Muscle layer of duodenum (tissue), 2 donors: ENCODE results near the gene GPR156.

ENCODE experiments used
- H3K27ac ChIP-seq: one replicate; pipeline ENCODE4 v1.7.0; 2013; ENCODE audit warnings: mild to moderate bottlenecking, low read length
- H3K27me3 ChIP-seq: one replicate; pipeline ENCODE4 v1.7.0; 2013; ENCODE audit warnings: low read depth, mild to moderate bottlenecking, control low read depth, low read length
- H3K36me3 ChIP-seq, 2 donors: one replicate each; pipeline ENCODE4 v1.7.0; 2013; ENCODE audit warnings: low read length in 2 of 2, control low read depth in 1 of 2, mild to moderate bottlenecking in 1 of 2; ENCODE audit not compliant: insufficient read depth in 2 of 2, control insufficient read depth in 1 of 2
- H3K4me1 ChIP-seq, 2 donors: one replicate each; pipeline ENCODE4 v1.7.0; 2013; ENCODE audit warnings: low read length in 2 of 2, mild to moderate bottlenecking in 2 of 2, control low read depth in 1 of 2, moderate library complexity in 1 of 2; ENCODE audit not compliant: insufficient read depth in 2 of 2, control insufficient read depth in 1 of 2
- H3K4me3 ChIP-seq, 2 donors: one replicate each; pipeline ENCODE4 v1.7.0; 2013; ENCODE audit warnings: low read length in 2 of 2, low read depth in 1 of 2, mild to moderate bottlenecking in 1 of 2
- H3K9me3 ChIP-seq, 2 donors: one replicate each; pipeline ENCODE4 v1.7.0; 2013; ENCODE audit warnings: low read length in 2 of 2, control low read depth in 1 of 2, mild to moderate bottlenecking in 1 of 2; ENCODE audit not compliant: control insufficient read depth in 1 of 2
- donor health status: healthy.

The GPR156 gene

DNA sequence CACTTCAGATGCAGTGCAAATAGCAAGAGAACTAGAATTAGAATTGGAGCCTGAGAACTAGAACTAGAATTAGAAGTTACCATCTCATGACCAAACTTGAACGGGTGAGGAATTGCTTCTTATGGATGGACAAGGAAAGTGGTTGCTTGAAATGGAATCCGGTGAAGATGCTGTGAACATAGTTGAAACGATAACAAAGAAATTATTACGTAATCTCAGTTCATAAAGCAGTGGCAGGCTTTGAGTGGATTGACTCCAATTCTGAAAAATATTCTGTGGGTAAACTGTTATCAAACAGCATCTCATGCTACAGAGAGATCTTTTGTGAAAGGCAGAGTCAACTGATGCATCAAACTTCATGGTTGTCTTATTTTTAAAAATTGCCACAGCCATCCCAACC, 142.8 kb downstream of the GPR156 start:
- H3K27me3 ChIP-seq, result no peaks in the 10 kb centered on the region
- no peaks in the 10 kb centered on the region for H3K4me1 ChIP-seq
- H3K9me3 ChIP-seq, result no peaks in the 10 kb centered on the region
- H3K27ac ChIP-seq, result no peak overlapping the region
- no peaks in the 10 kb centered on the region for H3K36me3 ChIP-seq
- no peak overlapping the region for H3K4me3 ChIP-seq

GRCh38 chr3:120140098-120140742, 144.8 kb downstream of the GPR156 start:
- H3K36me3 ChIP-seq, result no peaks in the 10 kb centered on the region
- H3K4me3 ChIP-seq, result no peak overlapping the region
- no peaks in the 10 kb centered on the region for H3K27me3 ChIP-seq
- no peak overlapping the region for H3K27ac ChIP-seq
- no peaks in the 10 kb centered on the region for H3K9me3 ChIP-seq
- H3K4me1 ChIP-seq, result no peaks in the 10 kb centered on the region

DNA sequence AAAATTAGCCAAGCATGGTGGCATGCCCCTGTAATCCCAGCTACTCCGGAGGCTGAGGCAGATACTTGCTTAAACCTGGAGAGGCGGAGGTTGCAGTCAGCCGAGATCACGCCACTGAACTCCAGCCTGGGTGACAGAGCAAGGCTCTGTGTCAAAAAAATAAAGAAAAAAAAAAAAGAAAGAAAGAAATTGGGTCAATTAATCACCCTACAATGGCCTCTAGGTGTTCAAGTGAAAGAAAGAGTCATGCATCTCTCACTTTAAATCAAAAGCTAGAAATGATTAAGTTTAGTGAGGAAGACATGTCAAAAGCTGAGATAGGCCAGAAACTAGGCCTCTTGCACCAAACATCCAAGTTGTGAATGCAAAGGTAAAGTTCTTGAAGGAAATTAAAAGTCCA, 145.9 kb downstream of the GPR156 start:
- H3K27ac ChIP-seq, result no peak overlapping the region
- no peaks in the 10 kb centered on the region for H3K36me3 ChIP-seq
- H3K27me3 ChIP-seq, result no peaks in the 10 kb centered on the region
- H3K9me3 ChIP-seq, result no peaks in the 10 kb centered on the region
- no peaks in the 10 kb centered on the region for H3K4me1 ChIP-seq
- no peak overlapping the region for H3K4me3 ChIP-seq

DNA sequence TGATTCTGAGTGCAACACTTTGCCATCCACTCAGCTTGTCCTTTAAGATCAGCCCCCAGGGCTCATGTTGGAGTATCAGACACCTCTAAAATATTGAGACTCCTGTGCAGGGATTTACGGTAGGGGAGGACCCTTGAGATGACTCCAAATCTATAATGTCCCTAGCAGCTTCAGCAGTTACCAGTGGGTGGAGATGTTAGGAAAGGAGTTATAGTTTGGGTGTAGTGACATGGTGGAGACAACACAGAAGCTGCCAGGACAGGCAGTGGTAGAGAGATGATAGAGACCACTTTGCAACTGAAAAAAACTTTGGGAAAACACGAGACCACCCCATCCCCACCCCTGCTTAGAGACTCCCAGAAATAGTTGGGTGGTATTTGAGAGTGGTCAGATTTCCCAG, 147.5 kb downstream of the GPR156 start:
- no peaks in the 10 kb centered on the region for H3K9me3 ChIP-seq
- no peaks in the 10 kb centered on the region for H3K36me3 ChIP-seq
- no peaks in the 10 kb centered on the region for H3K4me1 ChIP-seq
- no peak overlapping the region for H3K4me3 ChIP-seq
- no peak overlapping the region for H3K27ac ChIP-seq
- no peaks in the 10 kb centered on the region for H3K27me3 ChIP-seq

DNA sequence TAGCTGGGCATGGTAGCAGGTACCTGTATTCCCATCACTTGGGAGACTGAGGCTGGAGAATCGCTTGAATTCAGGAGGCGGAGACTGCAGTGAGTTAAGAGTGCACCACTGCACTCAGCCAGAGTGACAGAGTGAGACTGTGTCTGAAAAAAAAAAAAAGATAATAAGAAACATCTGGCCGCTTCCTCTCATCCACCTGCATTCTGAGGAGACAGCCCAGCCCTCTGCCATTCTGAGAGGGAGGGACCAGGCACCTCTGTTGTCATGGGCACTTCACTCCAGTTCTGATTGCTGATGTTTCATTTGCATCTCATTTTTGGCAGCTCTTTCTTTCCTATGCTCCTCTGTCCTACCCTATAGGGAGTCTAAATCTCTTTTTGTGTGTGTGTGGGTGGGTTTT, 154.4 kb downstream of the GPR156 start:
- Histone ChIP-seq H3K27ac (no peak overlapping the region), H3K4me3 (no peak overlapping the region), H3K4me1 (no peaks in the 10 kb centered on the region), H3K9me3 (no peaks in the 10 kb centered on the region), H3K36me3 (no peaks in the 10 kb centered on the region), H3K27me3 (no peaks in the 10 kb centered on the region)

GRCh38 chr3:120129718-120130513, 155.1 kb downstream of the GPR156 start:
- Histone ChIP-seq H3K4me3 (no peak overlapping the region), H3K4me1 (no peaks in the 10 kb centered on the region), H3K36me3 (no peaks in the 10 kb centered on the region), H3K9me3 (no peaks in the 10 kb centered on the region), H3K27ac (no peak overlapping the region), H3K27me3 (no peaks in the 10 kb centered on the region)

DNA sequence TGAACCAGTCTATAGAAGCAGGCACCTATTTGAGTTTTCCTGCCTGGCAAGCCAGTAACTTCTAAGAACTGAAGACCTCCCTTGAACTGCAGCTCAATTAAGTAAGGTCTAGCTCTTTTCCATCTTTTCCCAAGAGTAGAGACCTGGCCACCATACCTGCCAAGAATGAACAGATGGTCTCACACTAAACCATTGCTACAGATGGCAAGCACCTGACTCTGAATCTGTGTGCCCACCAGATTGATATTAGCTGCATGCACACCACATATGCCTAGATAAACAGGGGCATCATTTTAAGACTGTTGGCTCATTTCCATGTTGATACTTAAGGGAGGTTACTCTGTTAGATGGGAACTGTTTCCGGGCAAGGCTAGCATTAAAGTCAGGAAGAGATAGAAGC, 156.0 kb downstream of the GPR156 start:
- no peaks in the 10 kb centered on the region for H3K4me1 ChIP-seq
- H3K27me3 ChIP-seq, result no peaks in the 10 kb centered on the region
- H3K36me3 ChIP-seq, result no peaks in the 10 kb centered on the region
- H3K27ac ChIP-seq, result no peak overlapping the region
- H3K4me3 ChIP-seq, result no peak overlapping the region
- no peaks in the 10 kb centered on the region for H3K9me3 ChIP-seq

- Histone ChIP-seq H3K36me3 (no peaks in the 10 kb centered on the region), H3K27me3 (no peaks in the 10 kb centered on the region), H3K9me3 (no peaks in the 10 kb centered on the region), H3K4me1 (no peaks in the 10 kb centered on the region), H3K4me3 (no peak overlapping the region), H3K27ac (no peak overlapping the region)
Observed at GRCh38 chr3:120125992-120126391, 159.0 kb downstream of the GPR156 start.

DNA sequence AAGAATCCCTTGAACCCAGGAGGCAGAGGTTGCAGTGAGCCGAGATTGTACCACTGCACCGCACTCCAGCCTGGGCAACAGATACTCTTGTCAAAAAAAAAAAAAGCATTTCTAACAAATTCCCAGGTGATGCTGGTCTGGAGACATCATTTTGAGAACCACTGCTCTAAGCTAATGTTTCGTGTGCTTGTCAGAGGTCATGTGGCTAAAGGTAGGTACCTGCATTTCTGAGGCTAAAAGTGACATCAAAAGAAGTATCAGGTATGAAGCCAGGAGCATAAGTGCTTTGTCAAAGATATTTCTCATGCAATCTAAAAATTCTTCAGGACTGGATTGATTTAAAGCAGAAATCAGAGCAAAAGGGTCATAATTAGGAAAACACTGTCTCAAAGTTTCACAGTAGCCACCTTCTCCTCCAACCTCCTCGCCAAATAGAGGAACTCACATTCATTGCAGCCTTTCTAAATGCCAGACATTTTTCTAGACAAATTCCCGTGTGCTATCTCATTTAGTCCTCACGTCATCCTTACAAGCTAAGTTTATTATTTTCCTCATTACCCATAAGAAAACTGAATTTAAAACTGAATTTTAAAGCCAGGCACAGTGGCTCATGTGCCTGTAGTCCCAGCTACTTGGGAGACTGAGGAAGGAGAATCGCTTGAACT, 165.0 kb downstream of the GPR156 start:
- no peaks in the 10 kb centered on the region for H3K27me3 ChIP-seq
- no peaks in the 10 kb centered on the region for H3K36me3 ChIP-seq
- no peak overlapping the region for H3K4me3 ChIP-seq
- no peak overlapping the region for H3K27ac ChIP-seq
- no peaks in the 10 kb centered on the region for H3K4me1 ChIP-seq
- H3K9me3 ChIP-seq, result no peaks in the 10 kb centered on the region
